Spleen (tissue), 11 donors: Measurements from ENCODE around the gene SMG6. TPM values are rescaled to one million over a fixed set of nuclear protein-coding genes. Genes with fewer than 3 reads are reported as not detected.

Source experiments
- DNase-seq: peaks from one replicate; pipeline ENCODE4 v3.0.0-alpha.2; 2020
- H3K27ac ChIP-seq, 8 donors: fragments of 200-600 bp; sonication (generic) in 7 of 8; 1 replicate in 4 of 8; 2 replicates in 4 of 8; pipeline versions ENCODE4 v1.5.0 to v1.8.0; 2016 to 2021; ENCODE audit warnings: inconsistent platforms in 4 of 8, mild to moderate bottlenecking in 4 of 8, moderate library complexity in 1 of 8
- H3K27me3 ChIP-seq, 7 donors: fragments of 200-600 bp; sonication (generic) in 6 of 7; replicated peaks in 1 of 7; 1 replicate in 4 of 7; 2 replicates in 3 of 7; pipeline versions ENCODE4 v1.5.0 to v1.8.0; 2016 to 2021; ENCODE audit warnings: inconsistent platforms in 3 of 7, mild to moderate bottlenecking in 1 of 7
- H3K36me3 ChIP-seq, 6 donors: fragments of 200-600 bp; sonication (generic) in 5 of 6; 1 replicate in 4 of 6; 2 replicates in 2 of 6; pipeline versions ENCODE4 v1.5.0 to v1.8.0; 2016 to 2021; ENCODE audit warnings: inconsistent platforms in 2 of 6
- H3K4me1 ChIP-seq, 6 donors: fragments of 200-600 bp; sonication (generic) in 5 of 6; 1 replicate in 3 of 6; 2 replicates in 3 of 6; pipeline versions ENCODE4 v1.5.0 to v1.8.0; 2016 to 2021; ENCODE audit warnings: inconsistent platforms in 3 of 6
- H3K4me3 ChIP-seq, 8 donors: fragments of 200-600 bp; sonication (generic) in 7 of 8; 1 replicate in 4 of 8; 2 replicates in 4 of 8; pipeline versions ENCODE4 v1.5.0 to v1.8.0; 2016 to 2021; ENCODE audit warnings: inconsistent platforms in 4 of 8, mild to moderate bottlenecking in 4 of 8, moderate library complexity in 2 of 8
- H3K9me3 ChIP-seq, 8 donors: fragments of 200-600 bp; sonication (generic) in 7 of 8; 1 replicate in 4 of 8; 2 replicates in 4 of 8; pipeline versions ENCODE4 v1.5.0 to v1.8.0; 2016 to 2021; ENCODE audit warnings: inconsistent platforms in 4 of 8
- CTCF ChIP-seq, 11 experiments: fragments of 200-600 bp in 7 of 11; fragments of 450-650 bp in 4 of 11; sonication (generic) in 4 of 11; IDR thresholded peaks in 8 of 11; conservative IDR thresholded peaks in 3 of 11; 1 replicate in 7 of 11; 2 replicates in 4 of 11; pipeline versions ENCODE4 v1.4.0 to v1.8.0; 2016 to 2021; ENCODE audit warnings: antibody characterized with exemption in 11 of 11, inconsistent platforms in 4 of 11, mild to moderate bottlenecking in 1 of 11
- POLR2A ChIP-seq, 3 donors: fragments of 450-650 bp; IDR thresholded peaks; one replicate each; pipeline ENCODE4 v1.5.1; 2017; ENCODE audit warnings: antibody characterized with exemption in 3 of 3, mild to moderate bottlenecking in 1 of 3
- POLR2AphosphoS5 ChIP-seq, 3 donors: sonication (generic); formaldehyde crosslinking; IDR thresholded peaks; one replicate each; pipeline ENCODE4 v1.5.1; 2017; ENCODE audit warnings: antibody characterized with exemption in 3 of 3
- WGBS, 5 donors: extraction: QIAGEN DNeasy Blood & Tissue Kit in 3 of 5; methylation state at CpG; one replicate each; pipeline versions ENCODE4 v1.1.5 to v1.1.7; 2013 to 2018; 5-methylcytosine and 5-hydroxymethylcytosine counted together
- intact Hi-C: fragments of 100-400 bp; cut with DNase I; formaldehyde crosslinking; loops from one replicate; pipeline ENCODE4 v1.15.0; 2023; ENCODE audit warnings: low total_unique reads
- polyA plus RNA-seq, 3 donors: library from polyadenylated mRNA; stranded (reverse); fragments of 200-250 nt; gene quantifications; one replicate each; pipeline ENCODE4 v1.2.1, GENCODE V29; 2013
- total RNA-seq, 7 donors: library from RNA; depleted of rRNA in 3 of 7; stranded (reverse); fragments of >200 nt in 3 of 7; fragmentation: NEBNext Ultra II Directional in 4 of 7; extraction: Animal tissue kit (Norgen Biotek cat#: 25700) in 4 of 7; gene quantifications; one replicate each; pipeline versions ENCODE4 v1.1.0 to v1.2.1, GENCODE V29; 2016 to 2021
- donor health status: healthy with polysubstance abuse.
- donor health status: DM: no; HTN: no; CAD: no; lungs with moderate emphysema.
- donor health status: DM: no; HTN: no; CAD: no.
- donor health status: Bipolar disorder and iron deficiency.
- donor health status: healthy.
- donor health status: DM: no; HTN: no; CAD: no.
- donor health status: DM: yes; HTN: yes; CAD: no.

The SMG6 gene
- total and polyA plus RNA-seq, 10 donors, result 9.7 to 44.2 (median 28.0) TPM

- TF ChIP-seq CTCF (IDR thresholded peaks at IDR 0.05 in 8 of 11, conservative IDR thresholded peaks at IDR 0.05 in 3 of 11) (no peak), POLR2AphosphoS5 (IDR thresholded peaks at IDR 0.05) (no peak), POLR2A (IDR thresholded peaks at IDR 0.05) (no peak)
- H3K27ac ChIP-seq, result no peak overlapping the region
Observed at GRCh38 chr17:2034157-2034556, 269.4 kb downstream of the SMG6 start.

GRCh38 chr17:2033153-2033552 lies 270.4 kb downstream of the SMG6 start:
- DNase-seq, result no peak
- TF ChIP-seq CTCF (IDR thresholded peaks at IDR 0.05 in 8 of 11, conservative IDR thresholded peaks at IDR 0.05 in 3 of 11) (no peak), POLR2AphosphoS5 (IDR thresholded peaks at IDR 0.05) (no peak), POLR2A (IDR thresholded peaks at IDR 0.05) (no peak)
- peaks cover 12 to 58% (median 36%) of the 10 kb centered on the region in 6 donors for H3K4me1 ChIP-seq
- no peak overlapping the region for H3K4me3 ChIP-seq
- no peaks in the 10 kb centered on the region for H3K9me3 ChIP-seq
- peaks cover 0 to 55% (median 30%) of the 10 kb centered on the region in 6 donors for H3K36me3 ChIP-seq
- intact Hi-C loops, result no loop called here
- H3K27ac ChIP-seq, result no peak overlapping the region
- 88 to 95% (median 92%) methylated on average over 7 of the region's 7 CpGs for WGBS, 5 donors
- peaks cover 0 to 20% (median 0%) of the 10 kb centered on the region in 7 donors for H3K27me3 ChIP-seq

More at GRCh38 chr17:2034157-2034556, 269.4 kb downstream of the SMG6 start:
- Histone ChIP-seq H3K9me3 (no peaks in the 10 kb centered on the region), H3K36me3 (peaks cover 0 to 63% (median 34%) of the 10 kb centered on the region in 6 donors), H3K27me3 (peaks cover 0 to 12% (median 0%) of the 10 kb centered on the region in 7 donors), H3K4me3 (no peak overlapping the region), H3K4me1 (peaks cover 12 to 55% (median 36%) of the 10 kb centered on the region in 6 donors)
- no peak for DNase-seq
- intact Hi-C loops, result no loop called here
- WGBS, 5 donors, result 67 to 86% (median 76%) methylated on average over 6 to 7 of the region's 7 CpGs

GRCh38 chr17:2030779-2031163 lies 272.8 kb downstream of the SMG6 start:
- no peak for DNase-seq
- H3K27me3 ChIP-seq, result peaks cover 0 to 42% (median 7%) of the 10 kb centered on the region in 7 donors
- peak overlapping the region; percentile 79 to 100 (median 100) for H3K4me3 ChIP-seq
- 22 to 33% (median 29%) methylated on average over 6 to 10 of the region's 10 CpGs for WGBS, 5 donors
- peaks cover 0 to 32% (median 10%) of the 10 kb centered on the region in 6 donors for H3K36me3 ChIP-seq
- peaks cover 16 to 66% (median 41%) of the 10 kb centered on the region in 6 donors for H3K4me1 ChIP-seq
- no peak for TF ChIP-seq POLR2A (IDR thresholded peaks at IDR 0.05)
- no peak for TF ChIP-seq POLR2AphosphoS5 (IDR thresholded peaks at IDR 0.05)
- TF ChIP-seq CTCF (IDR thresholded peaks at IDR 0.05 in 8 of 11, conservative IDR thresholded peaks at IDR 0.05 in 3 of 11), result peak in 6 of 11 experiments; percentile 31 to 64 (median 41)
- H3K27ac ChIP-seq, result peak overlapping the region in 7 of 8 donors; percentile 61 to 83 (median 77)
- intact Hi-C loops, result no loop called here
- H3K9me3 ChIP-seq, result no peaks in the 10 kb centered on the region

- H3K4me1 ChIP-seq, result peaks cover 20 to 72% (median 47%) of the 10 kb centered on the region in 6 donors
- TF ChIP-seq POLR2A (IDR thresholded peaks at IDR 0.05) (peak in 1 of 3 donors; percentile 55), CTCF (IDR thresholded peaks at IDR 0.05 in 8 of 11, conservative IDR thresholded peaks at IDR 0.05 in 3 of 11) (peak in 2 of 11 experiments; percentile 55 to 61), POLR2AphosphoS5 (IDR thresholded peaks at IDR 0.05) (peak; percentile 89 to 91 (median 90))
- H3K27me3 ChIP-seq, result peaks cover 2 to 48% (median 14%) of the 10 kb centered on the region in 7 donors
- 1 to 2% (median 1%) methylated on average over 30 to 59 of the region's 59 CpGs for WGBS, 5 donors
- peak within 1 kb of the TSS in 7 of 8 donors; percentile 61 to 83 (median 77) for H3K27ac ChIP-seq
- intact Hi-C loops, result loop anchor here (5.0 kb wide), 1 partner anchor 123 kb away; no protein-coding TSS in a partner anchor
- H3K4me3 ChIP-seq, result peak within 1 kb of the TSS; percentile 79 to 100 (median 100)
- peaks cover 0 to 25% (median 6%) of the 10 kb centered on the region in 6 donors for H3K36me3 ChIP-seq
- no peaks in the 10 kb centered on the region for H3K9me3 ChIP-seq
- DNase-seq, result peak; percentile 96
Observed at GRCh38 chr17:2029911-2030778, 273.4 kb downstream of the SMG6 start, which contains the start of gene DPH1. Gene DPH1 (plus strand): TSS chr17:2030153. CDS start chr17:2030170, 17 bp downstream.
